NOMO-1 treated with DMSO at 0.1 percent for 48 hours (cell line): ENCODE data around the gene DNAI2.

Experiments used
- DNase-seq: peaks from one replicate; lab custom pipeline; 2025; ENCODE audit not compliant: unreplicated experiment; lab: John Stamatoyannopoulos, UW

DNAI2 gene

GRCh38 chr17:74336307-74336706, 62.3 kb downstream of the DNAI2 start:
- DNase-seq, result no peak

- DNase-seq, result no peak
Measured at GRCh38 chr17:74337834-74338500, 63.9 kb downstream of the DNAI2 start.

GRCh38 chr17:74339537-74340195, 65.6 kb downstream of the DNAI2 start:
- no peak for DNase-seq

- DNase-seq, result no peak
Measured at GRCh38 chr17:74340470-74341023, 66.5 kb downstream of the DNAI2 start.

GRCh38 chr17:74342224-74342623, 68.2 kb downstream of the DNAI2 start:
- no peak for DNase-seq

- no peak for DNase-seq
Measured at GRCh38 chr17:74343121-74343520, 69.1 kb downstream of the DNAI2 start.

- DNase-seq, result no peak
Measured at GRCh38 chr17:74343526-74344284, 69.7 kb downstream of the DNAI2 start.

- no peak for DNase-seq
Measured at GRCh38 chr17:74344658-74345057, 70.6 kb downstream of the DNAI2 start.

GRCh38 chr17:74345433-74346241, 71.6 kb downstream of the DNAI2 start:
- DNase-seq, result no peak

- no peak for DNase-seq
Measured at GRCh38 chr17:74347646-74348045, 73.6 kb downstream of the DNAI2 start.

GRCh38 chr17:74349120-74349519, 75.1 kb downstream of the DNAI2 start:
- no peak for DNase-seq

- DNase-seq, result no peak
Measured at GRCh38 chr17:74350486-74350885, 76.5 kb downstream of the DNAI2 start.

GRCh38 chr17:74351552-74352210, 77.6 kb downstream of the DNAI2 start:
- no peak for DNase-seq

GRCh38 chr17:74353446-74354060, 79.5 kb downstream of the DNAI2 start:
- no peak for DNase-seq

GRCh38 chr17:74354123-74354522, 80.1 kb downstream of the DNAI2 start:
- DNase-seq, result peak; percentile 72

- DNase-seq, result no peak
Measured at GRCh38 chr17:74354561-74354960, 80.5 kb downstream of the DNAI2 start.

- DNase-seq, result no peak
Measured at GRCh38 chr17:74355065-74355464, 81.0 kb downstream of the DNAI2 start.

- DNase-seq, result peak; percentile 32
Measured at GRCh38 chr17:74356646-74357465, 82.8 kb downstream of the DNAI2 start.

- DNase-seq, result no peak
Measured at GRCh38 chr17:74357466-74357809, 83.4 kb downstream of the DNAI2 start.
